ENCODE measurements around the gene ARHGAP44. TPM values are rescaled to one million over a fixed set of nuclear protein-coding genes. Genes with fewer than 3 reads are reported as not detected.

ARHGAP44 gene
- polyA plus RNA-seq, 1 donor from 2014 or later = 5.9 TPM

GRCh38 chr17:12996941-12997340, 207.6 kb downstream of the ARHGAP44 start:
- Histone ChIP-seq H3F3A (ENCODE audit: insufficient read depth, low read length, poor library complexity, severe bottlenecking) (no peaks in the 10 kb centered on the region), H3K9ac (ENCODE audit: low read length) (no peak overlapping the region), H3K36me3 (ENCODE audit: insufficient read depth, low read length) (peaks cover 7% of the 10 kb centered on the region)

DNA sequence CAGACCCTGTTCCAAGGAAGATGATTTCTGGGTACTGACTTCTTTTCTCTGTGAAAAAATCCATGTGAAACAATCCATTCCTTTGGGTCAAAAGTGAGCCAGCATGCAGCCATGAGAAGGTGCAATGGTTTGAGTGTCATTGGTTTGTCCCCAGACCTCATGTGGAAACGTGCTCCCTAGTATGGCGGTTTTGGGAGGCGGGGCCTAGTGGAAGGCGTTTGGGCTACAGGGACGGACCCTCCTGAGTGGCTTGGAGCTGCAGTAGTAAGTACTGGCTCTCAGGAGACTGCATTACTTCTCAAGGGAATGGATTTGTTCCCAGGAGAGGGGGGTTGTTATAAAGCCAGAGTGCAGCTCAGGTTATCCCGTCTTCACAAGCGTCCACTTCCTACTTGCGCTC, 209.2 kb downstream of the ARHGAP44 start:
- TF ChIP-seq REST (IDR thresholded peaks at IDR 0.05; ENCODE audit: borderline replicate concordance) = no peak
- TF ChIP-seq EP300 (conservative IDR thresholded peaks at IDR 0.05; ENCODE audit: poor library complexity, severe bottlenecking) = no peak
- H3K9me2 ChIP-seq (ENCODE audit: insufficient read depth, low read length) = no peaks in the 10 kb centered on the region
- H3K4me2 ChIP-seq (ENCODE audit: low read length) = no peak overlapping the region
- H3F3A ChIP-seq (ENCODE audit: insufficient read depth, low read length, poor library complexity, severe bottlenecking) = no peaks in the 10 kb centered on the region
- H3K4me3 ChIP-seq (ENCODE audit: low read length) = no peak overlapping the region
- H3K27me3 ChIP-seq (ENCODE audit: insufficient read depth, low read depth, low read length) = no peaks in the 10 kb centered on the region
- no peak overlapping the region for H3K9ac ChIP-seq (ENCODE audit: low read length)
- no peaks in the 10 kb centered on the region for H3K79me2 ChIP-seq (replicated peaks; ENCODE audit: insufficient read depth, low read length)
- no peaks in the 10 kb centered on the region for H4K20me1 ChIP-seq (ENCODE audit: insufficient read depth)
- no peak overlapping the region for H2AFZ ChIP-seq (ENCODE audit: low read depth, low read length)
- H3K27ac ChIP-seq (ENCODE audit: low read length) = no peak overlapping the region
- peaks cover 13% of the 10 kb centered on the region for H3K36me3 ChIP-seq (ENCODE audit: insufficient read depth, low read length)
- H3K9me3 ChIP-seq (ENCODE audit: low read length) = no peaks in the 10 kb centered on the region

More at GRCh38 chr17:12996941-12997340, 207.6 kb downstream of the ARHGAP44 start:
- H3K27me3 ChIP-seq (ENCODE audit: insufficient read depth, low read depth, low read length) = no peaks in the 10 kb centered on the region
- H3K79me2 ChIP-seq (replicated peaks; ENCODE audit: insufficient read depth, low read length) = no peaks in the 10 kb centered on the region
- H3K9me3 ChIP-seq (ENCODE audit: low read length) = no peaks in the 10 kb centered on the region
- no peaks in the 10 kb centered on the region for H4K20me1 ChIP-seq (ENCODE audit: insufficient read depth)
- H3K9me2 ChIP-seq (ENCODE audit: insufficient read depth, low read length) = no peaks in the 10 kb centered on the region
- no peak overlapping the region for H3K4me2 ChIP-seq (ENCODE audit: low read length)
- H3K4me3 ChIP-seq (ENCODE audit: low read length) = no peak overlapping the region
- H2AFZ ChIP-seq (ENCODE audit: low read depth, low read length) = no peak overlapping the region
- H3K27ac ChIP-seq (ENCODE audit: low read length) = no peak overlapping the region
- TF ChIP-seq TAF1 (IDR thresholded peaks at IDR 0.05; ENCODE audit: low read depth) (no peak), EZH2 (IDR thresholded peaks at IDR 0.05; ENCODE audit: borderline replicate concordance, insufficient read depth, low read length, poor library complexity, severe bottlenecking) (no peak), RAD21 (conservative IDR thresholded peaks at IDR 0.05) (no peak), EP300 (conservative IDR thresholded peaks at IDR 0.05; ENCODE audit: poor library complexity, severe bottlenecking) (no peak), MXI1 (conservative IDR thresholded peaks at IDR 0.05; ENCODE audit: poor library complexity, severe bottlenecking) (no peak), CTCF (IDR thresholded peaks at IDR 0.05; ENCODE audit: poor library complexity, severe bottlenecking) (no peak), REST (IDR thresholded peaks at IDR 0.05; ENCODE audit: borderline replicate concordance) (no peak)
